Posterior cingulate gyrus (tissue), 11 donors: ENCODE measurements around the gene CRY2.
A peak's percentile ranks its signal among the peaks of the same experiment; 100 is the strongest.
"Not testable (repeated sequence)": the region's sequence is repeated elsewhere in the genome, so short reads cannot be mapped to it uniquely, and the experiment has no call there.

ENCODE experiments used
- DNase-seq, 10 donors: peaks; one replicate each; pipeline versions ENCODE4 v3.0.0 to v3.0.0-alpha.2; 2020 to 2021; ENCODE audit warnings: mixed read lengths in 3 of 10
- intact Hi-C: fragments of 100-400 bp; cut with DNase I; formaldehyde crosslinking; loops from one replicate; pipeline ENCODE4 v1.15.1; 2023

CRY2 gene

DNA sequence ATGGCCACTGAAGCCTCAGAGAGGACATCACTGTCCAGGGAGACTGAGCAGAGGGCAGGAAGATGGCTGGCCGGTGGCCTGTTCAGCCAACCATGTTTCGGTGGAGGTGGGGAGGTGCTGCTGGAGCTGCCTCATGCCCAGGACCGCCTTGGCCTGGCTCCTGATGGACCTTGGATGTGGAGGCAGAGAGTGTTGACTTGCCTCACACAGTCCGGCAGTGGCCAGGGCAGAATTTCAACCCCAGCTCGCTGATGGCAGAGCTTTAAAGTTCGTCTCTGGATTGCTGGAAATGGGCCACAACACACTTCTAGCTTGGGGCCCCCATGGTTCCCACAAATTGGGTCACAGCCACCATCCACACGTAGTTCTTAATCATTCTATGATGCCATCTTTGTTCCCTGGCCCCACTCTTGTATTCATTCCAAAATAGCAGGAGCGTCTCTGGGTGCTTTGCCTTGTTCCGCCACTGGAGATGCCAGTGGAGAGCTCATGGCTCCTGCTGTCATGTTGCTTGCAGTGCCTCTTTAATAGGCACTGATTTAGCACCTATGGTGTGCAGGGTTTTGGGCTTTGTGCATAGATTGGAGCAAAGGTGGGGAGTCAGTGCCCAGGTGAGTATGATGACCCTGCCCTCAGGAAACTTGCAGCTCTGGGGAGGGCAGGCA, 43.7 kb downstream of the CRY2 start:
- DNase-seq: peak in 3 of 10 donors; percentile 64 to 78 (median 76)
- intact Hi-C loops: loop anchor here (10.0 kb wide), 1 partner anchor 46 kb away; the partner anchor contains the start of gene CRY2

DNA sequence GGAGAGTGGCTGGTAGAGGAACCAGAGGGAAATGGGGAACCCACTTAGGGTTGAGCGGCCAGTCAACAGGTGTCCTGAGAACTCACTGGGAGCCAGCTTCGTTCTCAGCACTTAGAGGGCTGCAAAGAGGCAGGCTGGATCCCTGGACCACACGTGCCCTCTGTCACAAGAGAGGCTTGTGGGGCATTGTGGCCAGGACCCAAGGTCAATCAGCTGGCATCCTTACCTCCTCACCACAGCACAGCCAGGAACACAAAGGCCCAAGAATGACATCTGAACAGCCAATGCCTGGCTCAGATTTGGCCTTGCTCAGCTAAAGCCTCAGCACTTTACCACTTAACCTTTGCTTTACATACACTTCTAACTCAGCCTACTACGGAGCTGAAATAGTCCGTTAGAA, 45.6 kb downstream of the CRY2 start:
- intact Hi-C loops: loop anchor here (10.0 kb wide), 1 partner anchor 48 kb away; the partner anchor contains the start of gene CRY2
- DNase-seq: peak in 3 of 10 donors; percentile 15 to 40 (median 35)

DNA sequence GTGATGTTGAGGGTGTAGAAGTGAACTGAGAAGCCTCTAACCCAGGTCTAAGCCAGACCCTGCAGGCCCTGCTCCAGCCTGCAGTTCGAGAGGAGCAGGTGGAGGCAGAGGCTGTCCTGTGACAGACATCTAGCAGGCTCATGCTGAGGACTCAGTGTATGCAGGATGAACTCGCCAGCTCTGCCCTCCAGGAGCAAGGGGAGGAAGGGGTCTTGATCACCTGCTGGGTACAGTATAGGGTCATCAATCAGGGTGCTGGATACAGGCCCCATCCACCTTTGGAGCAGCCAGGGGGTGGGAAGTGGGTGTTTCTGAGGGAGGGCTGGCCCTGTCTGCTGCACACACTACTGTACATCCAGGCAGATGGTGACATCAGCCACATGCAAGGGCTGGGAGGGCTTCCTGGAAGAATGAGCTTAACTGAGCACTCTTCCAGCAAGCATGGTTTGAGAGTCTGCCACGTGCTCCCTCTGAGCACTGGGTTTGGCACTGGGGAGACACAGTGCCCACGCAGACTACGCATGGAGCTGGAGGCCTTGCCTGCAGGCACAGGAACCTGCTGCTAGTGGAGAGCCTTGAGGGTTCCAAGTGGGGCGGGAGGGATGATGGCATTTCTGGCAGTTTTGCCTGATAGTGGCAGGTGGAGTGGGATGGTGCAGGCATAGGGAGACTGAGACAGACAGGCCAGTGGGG, 47.4 kb downstream of the CRY2 start:
- peak in 6 of 10 donors; percentile 61 to 95 (median 84) for DNase-seq
- intact Hi-C loops: loop anchor here (10.0 kb wide), 1 partner anchor 50 kb away; the partner anchor contains the start of gene CRY2

DNA sequence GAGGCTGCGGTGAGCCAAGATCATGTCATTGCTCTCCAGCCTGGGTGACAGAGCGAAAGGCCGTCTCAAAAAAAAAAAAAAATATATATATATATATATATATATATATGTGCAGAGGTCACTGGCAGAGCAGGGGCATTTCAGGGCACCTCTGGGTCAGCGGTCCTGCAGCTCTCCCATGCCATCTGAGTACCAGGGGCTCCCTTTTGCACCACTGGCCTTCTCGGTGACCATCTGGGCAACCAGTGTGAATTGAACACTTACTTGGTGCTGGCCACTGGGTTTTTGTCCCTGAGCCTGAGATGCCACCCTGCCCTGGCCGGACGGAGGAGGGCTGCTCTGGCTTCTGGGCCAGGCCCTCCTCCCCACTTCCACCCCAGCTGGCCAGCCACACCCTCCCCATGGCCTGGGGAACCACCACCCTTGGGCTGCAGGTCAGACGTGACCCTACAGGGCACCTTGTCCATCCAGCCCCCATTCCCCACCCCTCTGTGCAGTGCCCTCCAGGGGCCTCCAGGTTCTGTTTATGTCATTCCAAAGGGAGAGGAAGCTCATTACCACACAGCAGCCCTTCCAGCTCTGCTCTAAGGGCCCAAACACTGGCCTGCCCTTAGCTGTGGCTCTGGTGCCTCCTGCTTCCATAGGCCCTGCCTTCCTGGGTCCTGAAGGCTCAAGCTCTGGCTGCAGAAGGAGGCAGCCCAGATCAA, 48.4 kb downstream of the CRY2 start:
- intact Hi-C loops: loop anchor here (10.0 kb wide), 1 partner anchor 51 kb away; the partner anchor contains the start of gene CRY2
- peak in 3 of 10 donors; percentile 50 to 67 (median 59) for DNase-seq

DNA sequence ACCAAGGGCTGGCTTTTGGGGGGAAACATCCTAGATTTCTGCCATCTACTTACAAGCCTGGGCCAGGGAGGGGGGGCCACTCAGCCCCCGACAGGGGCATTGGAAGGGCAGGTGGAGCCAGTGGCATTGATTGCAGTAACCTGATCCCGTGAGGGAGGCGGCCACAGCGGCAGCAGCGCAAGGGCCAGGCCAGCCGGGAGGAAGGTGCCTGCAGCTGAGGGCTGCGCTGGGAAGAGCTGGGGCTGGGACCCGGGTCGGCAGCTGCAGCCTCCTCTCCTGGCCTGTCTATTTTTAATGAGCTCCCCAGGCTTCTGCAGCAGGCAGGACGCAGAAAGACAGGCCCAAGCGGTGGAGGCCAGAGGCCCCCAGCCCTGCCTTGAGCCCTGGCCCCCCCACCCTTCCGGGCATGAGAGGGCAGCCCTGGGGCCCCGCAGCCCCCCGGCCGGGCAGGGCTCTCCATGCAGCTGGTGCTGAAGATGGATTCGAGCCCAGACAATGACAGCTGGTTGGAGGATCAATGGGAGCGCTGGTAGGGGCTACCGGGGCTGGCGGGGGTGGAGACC, 49.2 kb downstream of the CRY2 start:
- DNase-seq: peak in 3 of 10 donors; percentile 82 to 92 (median 86)
- intact Hi-C loops: loop anchor here (10.0 kb wide), 1 partner anchor 52 kb away; the partner anchor contains the start of gene CRY2

DNA sequence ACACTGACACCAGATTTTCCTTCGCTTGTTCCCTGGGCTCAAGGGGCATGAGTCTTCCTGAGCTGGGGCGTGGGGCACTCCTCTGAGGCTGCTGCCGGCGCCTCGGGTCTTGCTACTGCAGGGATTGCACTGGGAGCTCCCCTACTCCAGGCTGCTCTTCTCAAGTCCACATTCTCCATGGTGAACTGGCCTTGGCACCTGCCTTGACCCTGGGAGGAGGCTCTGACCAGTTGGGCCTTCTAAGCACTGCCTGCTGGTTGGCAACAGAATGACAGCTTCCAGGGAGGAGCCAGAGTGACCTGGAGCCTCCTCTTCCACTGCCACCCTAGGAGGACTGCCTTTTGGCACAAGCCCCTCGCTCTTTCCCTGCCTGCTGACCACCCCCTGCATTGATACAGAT, 50.3 kb downstream of the CRY2 start:
- intact Hi-C loops: loop anchor here (10.0 kb wide), 1 partner anchor 53 kb away; the partner anchor contains the start of gene CRY2
- peak in 3 of 10 donors; percentile 29 to 75 (median 67) for DNase-seq

DNA sequence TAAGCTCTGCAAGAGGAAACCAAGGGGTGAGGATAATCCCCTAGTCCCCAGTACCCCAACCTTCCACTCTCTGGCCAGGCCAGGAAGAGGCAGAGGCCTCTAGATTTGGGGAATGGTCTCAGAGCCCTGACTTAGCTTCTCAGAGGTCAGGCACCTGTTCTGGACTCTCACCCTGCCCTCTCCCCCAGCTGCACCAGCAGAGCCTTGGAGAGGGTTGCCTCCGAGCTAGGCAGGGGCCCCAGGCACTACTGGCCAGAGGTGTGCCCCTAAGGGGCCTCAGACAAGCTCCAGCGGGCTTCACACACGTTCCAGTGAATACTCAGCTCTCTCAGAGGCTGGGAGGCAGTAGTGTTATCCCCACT, 51.8 kb downstream of the CRY2 start:
- peak in 1 of 10 donors; percentile 64 for DNase-seq
- intact Hi-C loops: loop anchor here (2.0 to 10.0 kb wide), 2 partner anchors 14 to 54 kb away; partner anchors contain the start of genes CRY2 and MAPK8IP1

DNA sequence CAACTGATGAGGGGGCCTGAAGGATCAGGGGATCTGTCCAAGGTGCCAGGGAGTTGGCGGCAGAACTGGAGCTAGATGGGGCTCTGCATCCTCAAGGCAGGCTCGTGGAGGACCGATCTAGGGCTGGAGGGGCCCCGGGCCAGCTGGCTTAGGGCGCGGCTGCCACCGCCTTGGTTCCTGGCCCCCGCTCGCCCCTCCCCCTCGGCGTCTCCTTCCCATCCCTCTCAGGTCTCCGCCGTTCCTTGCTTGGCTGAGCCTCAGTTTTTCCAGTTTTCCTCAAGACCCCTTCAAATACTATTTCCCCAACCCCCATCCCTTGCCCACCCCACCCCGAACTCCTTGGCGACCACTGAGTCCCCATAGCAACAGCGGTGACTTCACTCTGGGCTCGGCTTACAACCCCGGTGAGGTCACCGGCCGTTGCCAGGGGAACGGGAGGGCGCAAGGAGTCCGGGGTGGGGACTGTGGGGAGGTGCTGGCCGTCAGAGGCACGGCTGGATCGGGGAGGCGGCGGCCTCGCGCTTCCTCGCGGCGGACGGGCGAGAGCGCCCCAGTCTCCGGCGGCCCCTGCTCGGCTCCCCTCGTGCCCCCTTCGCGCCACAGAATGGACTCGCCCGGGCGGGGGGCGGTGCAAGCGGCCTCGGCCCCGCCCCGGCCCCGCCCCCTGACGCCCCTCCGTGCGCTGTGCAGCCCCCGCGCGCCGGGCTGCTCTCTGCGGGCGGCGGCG, 52.3 kb downstream of the CRY2 start:
- intact Hi-C loops: loop anchor here (2.0 to 10.0 kb wide), 2 partner anchors 15 to 55 kb away; partner anchors contain the start of genes CRY2 and MAPK8IP1

DNA sequence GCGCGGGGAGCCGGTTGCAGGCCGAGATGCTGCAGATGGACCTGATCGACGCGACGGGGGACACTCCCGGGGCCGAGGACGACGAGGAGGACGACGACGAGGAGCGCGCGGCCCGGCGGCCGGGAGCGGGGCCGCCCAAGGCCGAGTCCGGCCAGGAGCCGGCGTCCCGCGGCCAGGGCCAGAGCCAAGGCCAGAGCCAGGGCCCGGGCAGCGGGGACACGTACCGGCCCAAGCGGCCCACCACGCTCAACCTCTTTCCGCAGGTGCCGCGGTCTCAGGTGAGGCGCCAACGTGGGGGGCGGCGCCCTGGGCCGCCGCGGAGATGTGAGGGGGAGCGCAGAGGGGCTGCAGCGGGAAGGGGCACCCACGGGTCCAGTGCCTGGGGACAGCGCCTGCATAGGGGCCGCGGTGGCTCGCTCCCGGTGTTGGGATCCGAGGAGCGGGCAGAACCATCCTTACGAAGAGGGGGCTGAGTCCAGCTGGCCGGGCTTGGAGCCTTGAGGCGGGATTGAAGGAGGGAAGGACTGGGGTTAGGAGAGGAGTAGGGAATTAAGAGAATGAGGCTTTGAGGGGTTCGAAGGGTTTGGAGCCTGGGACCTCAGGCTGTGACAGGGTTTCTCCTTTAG, 53.0 kb downstream of the CRY2 start:
- intact Hi-C loops: not testable (repeated sequence)

More for the DNA sequence above, 52.3 kb downstream of the CRY2 start:
- DNase-seq: peak; percentile 86 to 99 (median 91)

DNA sequence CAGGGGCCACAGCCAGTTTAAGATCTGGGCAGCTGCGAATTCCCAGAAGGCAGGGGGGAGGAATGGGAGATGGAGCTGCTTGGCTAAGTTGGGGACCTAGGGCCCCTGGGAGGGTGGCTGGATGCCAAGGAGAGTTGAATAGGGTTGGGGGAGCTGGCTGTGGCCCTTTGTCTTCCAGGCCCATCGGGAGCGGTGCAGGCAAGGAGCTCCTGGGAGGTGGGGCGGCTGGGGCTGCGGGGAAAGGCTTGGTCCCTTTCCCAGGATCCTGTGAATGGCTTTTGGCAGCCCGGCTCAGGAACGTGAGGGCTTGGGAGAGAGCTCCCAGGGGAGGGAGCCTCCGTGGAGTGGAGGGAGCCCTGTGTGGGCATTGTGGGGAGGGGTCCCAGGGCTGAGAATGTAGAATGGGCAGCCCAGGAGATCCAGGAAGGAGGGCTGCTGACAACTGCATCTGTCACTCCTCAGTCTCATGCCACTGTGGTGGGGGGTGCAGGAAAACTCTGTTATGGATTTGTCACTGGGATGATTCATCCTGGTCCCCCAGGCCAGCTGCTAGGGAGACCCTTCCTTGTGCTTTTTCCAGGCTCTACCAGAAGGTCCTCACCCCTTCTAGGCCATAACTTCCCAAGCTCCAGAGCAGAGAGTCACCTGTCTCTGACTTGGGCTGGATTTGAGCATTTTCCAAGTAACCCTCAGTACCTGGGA, 53.8 kb downstream of the CRY2 start:
- DNase-seq: peak in 9 of 10 donors; percentile 50 to 94 (median 68)
- intact Hi-C loops: no loop called here

More for the DNA sequence above, 53.0 kb downstream of the CRY2 start:
- peak in 1 of 10 donors; percentile 82 for DNase-seq

DNA sequence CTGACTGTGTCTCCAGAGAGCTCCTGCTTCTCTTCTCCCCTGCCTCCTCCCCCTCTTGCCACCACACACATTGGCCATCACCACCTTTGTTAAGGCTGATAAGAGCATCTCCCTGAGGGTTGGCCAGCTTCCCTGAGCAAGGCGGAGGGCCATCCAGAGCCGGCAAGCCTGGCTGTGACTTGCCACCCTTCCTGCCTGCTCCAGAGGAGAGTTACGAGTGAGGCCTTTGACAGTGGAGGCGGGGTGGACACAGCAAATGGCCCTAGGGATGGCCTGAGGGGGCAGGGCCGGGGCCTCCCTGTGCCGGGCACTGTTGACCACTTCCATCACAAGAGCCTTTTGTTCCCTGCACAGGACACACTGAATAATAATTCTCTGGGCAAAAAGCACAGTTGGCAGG, 54.4 kb downstream of the CRY2 start:
- peak; percentile 71 to 98 (median 85) for DNase-seq
- intact Hi-C loops: no loop called here

DNA sequence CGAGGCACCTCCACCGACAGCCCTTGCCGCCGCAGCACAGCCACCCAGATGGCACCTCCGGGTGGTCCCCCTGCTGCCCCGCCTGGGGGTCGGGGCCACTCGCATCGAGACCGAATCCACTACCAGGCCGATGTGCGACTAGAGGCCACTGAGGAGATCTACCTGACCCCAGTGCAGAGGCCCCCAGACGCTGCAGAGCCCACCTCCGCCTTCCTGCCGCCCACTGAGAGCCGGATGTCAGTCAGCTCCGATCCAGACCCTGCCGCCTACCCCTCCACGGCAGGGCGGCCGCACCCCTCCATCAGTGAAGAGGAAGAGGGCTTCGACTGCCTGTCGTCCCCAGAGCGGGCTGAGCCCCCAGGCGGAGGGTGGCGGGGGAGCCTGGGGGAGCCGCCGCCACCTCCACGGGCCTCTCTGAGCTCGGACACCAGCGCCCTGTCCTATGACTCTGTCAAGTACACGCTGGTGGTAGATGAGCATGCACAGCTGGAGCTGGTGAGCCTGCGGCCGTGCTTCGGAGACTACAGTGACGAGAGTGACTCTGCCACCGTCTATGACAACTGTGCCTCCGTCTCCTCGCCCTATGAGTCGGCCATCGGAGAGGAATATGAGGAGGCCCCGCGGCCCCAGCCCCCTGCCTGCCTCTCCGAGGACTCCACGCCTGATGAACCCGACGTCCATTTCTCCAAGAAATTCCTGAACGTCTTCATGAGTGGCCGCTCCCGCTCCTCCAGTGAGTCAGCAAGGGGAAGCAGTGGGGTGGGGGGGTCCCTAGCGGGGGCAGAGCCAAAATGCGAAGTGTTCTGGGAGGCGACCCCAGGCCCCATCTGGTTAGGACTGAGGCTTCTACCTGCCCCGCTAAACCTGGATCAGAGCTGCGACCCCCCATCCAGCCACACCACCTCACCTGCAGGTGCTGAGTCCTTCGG, 55.4 kb downstream of the CRY2 start:
- DNase-seq: no peak
- intact Hi-C loops: no loop called here

DNA sequence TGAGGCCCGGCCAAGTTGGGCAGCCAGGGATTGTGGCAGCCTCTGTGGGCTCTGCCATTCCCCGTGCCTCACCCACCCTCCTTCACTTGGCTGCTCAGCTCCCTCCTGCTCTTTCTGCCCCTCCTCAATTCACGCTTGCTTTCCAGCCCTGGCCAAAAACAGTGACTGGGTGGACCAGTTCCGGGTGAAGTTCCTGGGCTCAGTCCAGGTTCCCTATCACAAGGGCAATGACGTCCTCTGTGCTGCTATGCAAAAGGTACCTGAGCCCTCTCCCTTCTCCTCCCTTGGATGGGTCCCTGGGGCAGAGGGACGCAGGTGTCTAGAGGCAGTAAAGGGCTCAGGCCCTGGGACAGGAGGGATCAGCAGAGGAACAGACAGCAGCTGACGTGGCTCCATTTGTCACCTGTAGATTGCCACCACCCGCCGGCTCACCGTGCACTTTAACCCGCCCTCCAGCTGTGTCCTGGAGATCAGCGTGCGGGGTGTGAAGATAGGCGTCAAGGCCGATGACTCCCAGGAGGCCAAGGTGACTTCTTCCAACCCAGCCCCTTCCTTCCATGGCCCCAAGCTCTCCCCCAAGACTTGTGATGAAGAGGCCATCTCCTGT, 57.1 kb downstream of the CRY2 start:
- no peak for DNase-seq

DNA sequence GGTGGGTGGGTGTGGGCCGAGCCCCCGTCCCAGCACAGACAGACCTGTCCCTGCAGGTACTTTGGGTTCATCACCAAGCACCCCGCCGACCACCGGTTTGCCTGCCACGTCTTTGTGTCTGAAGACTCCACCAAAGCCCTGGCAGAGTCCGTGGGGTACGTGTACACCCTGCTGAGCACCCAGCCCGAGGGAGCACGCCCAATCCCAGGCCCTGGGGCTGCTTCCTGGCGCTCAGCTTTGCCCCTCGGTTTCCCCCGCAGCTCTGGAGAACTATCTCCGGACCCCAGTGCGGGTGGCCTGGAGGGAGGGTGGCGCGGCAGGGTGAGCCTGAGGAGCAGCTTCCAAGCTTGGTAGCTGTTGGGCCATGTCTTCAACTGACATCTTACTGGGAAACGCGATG, 57.8 kb downstream of the CRY2 start:
- intact Hi-C loops: no loop called here
- no peak for DNase-seq

More for the DNA sequence above, 57.1 kb downstream of the CRY2 start:
- intact Hi-C loops: no loop called here

DNA sequence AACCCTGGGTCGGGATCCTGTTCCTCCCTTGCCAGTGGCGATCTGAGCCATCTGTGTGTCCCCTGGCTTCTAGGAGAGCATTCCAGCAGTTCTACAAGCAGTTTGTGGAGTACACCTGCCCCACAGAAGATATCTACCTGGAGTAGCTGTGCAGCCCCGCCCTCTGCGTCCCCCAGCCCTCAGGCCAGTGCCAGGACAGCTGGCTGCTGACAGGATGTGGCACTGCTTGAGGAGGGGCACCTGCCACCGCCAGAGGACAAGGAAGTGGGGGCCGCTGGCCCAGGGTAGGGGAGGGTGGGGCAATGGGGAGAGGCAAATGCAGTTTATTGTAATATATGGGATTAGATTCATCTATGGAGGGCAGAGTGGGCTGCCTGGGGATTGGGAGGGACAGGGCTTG, 58.3 kb downstream of the CRY2 start:
- intact Hi-C loops, DNase-seq: not testable (repeated sequence)

DNA sequence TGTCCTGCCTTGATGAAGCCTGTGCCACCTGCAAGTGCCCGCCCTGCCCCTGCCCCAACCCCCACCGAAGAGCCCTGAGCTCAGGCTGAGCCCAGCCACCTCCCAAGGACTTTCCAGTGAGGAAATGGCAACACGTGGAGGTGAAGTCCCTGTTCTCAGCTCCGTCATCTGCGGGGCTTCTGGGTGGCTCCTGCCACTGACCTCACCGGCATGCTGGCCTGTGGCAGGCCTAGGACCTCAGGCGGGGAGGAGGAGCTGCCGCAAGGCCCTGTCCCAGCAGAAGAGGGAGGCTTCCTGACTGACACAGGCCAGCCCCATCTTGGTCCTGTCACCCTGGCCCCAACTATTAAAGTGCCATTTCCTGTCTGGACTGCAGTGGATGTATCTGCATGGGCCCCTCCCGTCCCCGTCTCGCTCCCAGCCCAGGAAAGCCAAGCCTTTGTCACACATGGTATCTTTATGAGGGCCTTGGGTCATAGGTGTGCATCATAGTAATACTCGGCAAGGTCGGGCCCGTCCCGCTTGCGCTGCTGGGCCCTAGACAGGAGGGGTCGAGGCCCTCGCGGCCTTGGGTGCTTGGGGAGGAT, 58.9 kb downstream of the CRY2 start:
- intact Hi-C loops: no loop called here
- DNase-seq: no peak
